Middle frontal gyrus (tissue), 1 donor: ENCODE results near the gene TCF12.

ENCODE experiments used
- DNase-seq: peaks from one replicate; pipeline ENCODE4 v3.0.0-alpha.2; 2015; ENCODE audit warnings: low spot score; ENCODE audit errors: extremely low spot score

TCF12 gene

GRCh38 chr15:57165992-57166391, 247.5 kb downstream of the TCF12 start:
- DNase-seq: no peak

- DNase-seq: no peak
Observed at GRCh38 chr15:57167821-57168395, 249.5 kb downstream of the TCF12 start.

- no peak for DNase-seq
Observed at GRCh38 chr15:57169643-57170042, 251.2 kb downstream of the TCF12 start.

GRCh38 chr15:57171426-57171825, 253.0 kb downstream of the TCF12 start:
- no peak for DNase-seq

GRCh38 chr15:57172925-57173324, 254.5 kb downstream of the TCF12 start:
- DNase-seq: no peak

GRCh38 chr15:57183041-57183440, 264.6 kb downstream of the TCF12 start:
- DNase-seq: no peak

GRCh38 chr15:57183614-57184344, 265.3 kb downstream of the TCF12 start:
- DNase-seq: no peak

GRCh38 chr15:57184502-57184901, 266.1 kb downstream of the TCF12 start:
- no peak for DNase-seq

GRCh38 chr15:57185507-57186074, 267.1 kb downstream of the TCF12 start:
- no peak for DNase-seq

GRCh38 chr15:57189466-57189865, 271.0 kb downstream of the TCF12 start:
- DNase-seq: no peak

- no peak for DNase-seq
Observed at GRCh38 chr15:57190208-57190607, 271.8 kb downstream of the TCF12 start.

GRCh38 chr15:57193161-57193560, 274.7 kb downstream of the TCF12 start:
- no peak for DNase-seq

- no peak for DNase-seq
Observed at GRCh38 chr15:57195326-57195725, 276.9 kb downstream of the TCF12 start.

- no peak for DNase-seq
Observed at GRCh38 chr15:57196865-57197264, 278.4 kb downstream of the TCF12 start.

- no peak for DNase-seq
Observed at GRCh38 chr15:57198131-57198530, 279.7 kb downstream of the TCF12 start.

- DNase-seq: no peak
Observed at GRCh38 chr15:57198654-57199291, 280.3 kb downstream of the TCF12 start.

GRCh38 chr15:57201578-57201977, 283.1 kb downstream of the TCF12 start:
- no peak for DNase-seq

GRCh38 chr15:57203906-57204305, 285.5 kb downstream of the TCF12 start:
- DNase-seq: no peak

- no peak for DNase-seq
Observed at GRCh38 chr15:57205027-57205855, 286.8 kb downstream of the TCF12 start.

- no peak for DNase-seq
Observed at GRCh38 chr15:57205996-57206395, 287.6 kb downstream of the TCF12 start.

- peak; percentile 36 for DNase-seq
Observed at GRCh38 chr15:57213862-57214261, 295.4 kb downstream of the TCF12 start.
